HepG2 (cell line): ENCODE measurements around the gene GLYATL1B. TPM values are rescaled to one million over a fixed set of nuclear protein-coding genes. Genes with fewer than 3 reads are reported as not detected.

Experiments
- BRD4 ChIP-seq: sonication (generic); formaldehyde crosslinking; IDR thresholded peaks from 2 replicates; pipeline ENCODE4 v1.4.0; 2020; ENCODE audit warnings: missing genetic modification reagents
- CENPX ChIP-seq: sonication (generic); formaldehyde crosslinking; IDR thresholded peaks from 2 replicates; pipeline ENCODE4 v1.9.0; 2021; ENCODE audit warnings: mild to moderate bottlenecking, missing genetic modification reagents, moderate library complexity
- CREBL2 ChIP-seq: sonication (generic); formaldehyde crosslinking; IDR thresholded peaks from 2 replicates; pipeline ENCODE4 v1.8.1; 2023; ENCODE audit warnings: missing genetic modification reagents, mild to moderate bottlenecking, borderline replicate concordance
- HDAC2 ChIP-seq: sonication (generic); formaldehyde crosslinking; IDR thresholded peaks from 2 replicates; pipeline ENCODE4 v1.4.0; 2020; ENCODE audit warnings: missing genetic modification reagents
- KLF11 ChIP-seq: IDR thresholded peaks from 2 replicates; pipeline ENCODE4 v1.6.1; 2016; ENCODE audit warnings: missing compliant biosample characterization
- MLLT10 ChIP-seq: sonication (generic); formaldehyde crosslinking; IDR thresholded peaks from 2 replicates; pipeline ENCODE4 v1.4.0; 2020; ENCODE audit warnings: missing genetic modification reagents
- MTF1 ChIP-seq: sonication (generic); formaldehyde crosslinking; IDR thresholded peaks from 2 replicates; pipeline ENCODE4 v1.5.0; 2020; ENCODE audit warnings: missing genetic modification reagents
- NR2F6 ChIP-seq, 2 experiments: IDR thresholded peaks; 2 replicates each; pipeline ENCODE4 v1.6.1; 2016; ENCODE audit warnings: antibody characterized with exemption in 1 of 2, mild to moderate bottlenecking in 1 of 2
- ONECUT2 ChIP-seq: sonication (generic); formaldehyde crosslinking; IDR thresholded peaks from 2 replicates; pipeline ENCODE4 v1.4.0; 2020; ENCODE audit warnings: missing genetic modification reagents
- RCOR2 ChIP-seq: IDR thresholded peaks from 2 replicates; pipeline ENCODE4 v1.6.1; 2016; ENCODE audit warnings: missing biosample characterization, missing genetic modification reagents
- SAFB2 ChIP-seq: sonication (generic); formaldehyde crosslinking; IDR thresholded peaks from 2 replicates; pipeline ENCODE4 v1.5.1; 2020; ENCODE audit warnings: missing genetic modification reagents, low read depth, mild to moderate bottlenecking, borderline replicate concordance
- SALL1 ChIP-seq: sonication (generic); formaldehyde crosslinking; IDR thresholded peaks from 2 replicates; pipeline ENCODE4 v1.8.0; 2022; ENCODE audit warnings: mild to moderate bottlenecking, missing genetic modification reagents
- SMAD9 ChIP-seq: sonication (generic); formaldehyde crosslinking; IDR thresholded peaks from 2 replicates; pipeline ENCODE4 v1.5.1; 2020; ENCODE audit warnings: mild to moderate bottlenecking, missing genetic modification reagents
- TSC22D2 ChIP-seq: sonication (generic); formaldehyde crosslinking; IDR thresholded peaks from 2 replicates; pipeline ENCODE4 v1.5.1; 2020; ENCODE audit warnings: missing genetic modification reagents, mild to moderate bottlenecking, borderline replicate concordance
- YEATS2 ChIP-seq: sonication (generic); formaldehyde crosslinking; IDR thresholded peaks from 2 replicates; pipeline ENCODE4 v1.4.0; 2020; ENCODE audit warnings: missing genetic modification reagents, borderline replicate concordance
- ZNF256 ChIP-seq: sonication (generic); formaldehyde crosslinking; conservative IDR thresholded peaks from 2 replicates; pipeline ENCODE4 v1.4.0; 2020; ENCODE audit warnings: missing genetic modification reagents
- ZNF282 ChIP-seq: fragments of 450-650 bp; IDR thresholded peaks from 2 replicates; pipeline ENCODE4 v1.6.1; 2018; ENCODE audit not compliant: partially characterized antibody
- ZNF318 ChIP-seq: sonication (generic); formaldehyde crosslinking; IDR thresholded peaks from 2 replicates; pipeline ENCODE4 v1.4.0; 2020; ENCODE audit warnings: mild to moderate bottlenecking, missing genetic modification reagents
- ZNF704 ChIP-seq: sonication (generic); formaldehyde crosslinking; IDR thresholded peaks from 2 replicates; pipeline ENCODE4 v1.8.1; 2023; ENCODE audit warnings: mild to moderate bottlenecking, inconsistent platforms, moderate library complexity, missing genetic modification reagents, borderline replicate concordance
- ZNF891 ChIP-seq: sonication (generic); formaldehyde crosslinking; IDR thresholded peaks from 2 replicates; pipeline ENCODE4 v1.5.0; 2020; ENCODE audit warnings: mild to moderate bottlenecking, missing genetic modification reagents
- polyA plus RNA-seq, 8 experiments: library from polyadenylated mRNA; depleted of rRNA in 3 of 8; stranded (reverse) in 7 of 8; unstranded in 1 of 8; fragments of >200 nt; fragmentation: Illumina TruSeq in 4 of 8; extraction: Trizol in 4 of 8; gene quantifications; 2 replicates each; pipeline versions ENCODE4 v1.2.1 to v1.2.3, GENCODE V29; 2011 to 2016; ENCODE audit warnings: low read depth in 4 of 8, missing spikeins in 1 of 8, mixed read lengths in 1 of 8; ENCODE audit not compliant: insufficient read depth in 1 of 8
- total RNA-seq, 5 experiments: library from RNA; depleted of rRNA; stranded (reverse); fragments of >200 nt; fragmentation: Illumina TruSeq; extraction: Trizol; gene quantifications; 2 replicates each; pipeline ENCODE4 v1.2.3, GENCODE V29; 2016; ENCODE audit warnings: low read depth in 1 of 5

GLYATL1B gene
- total and polyA plus RNA-seq, 2 of the 13 experiments (the other 11 are each of a cell fraction or from before 2014, with no cell fraction given), result not detected

GRCh38 chr11:59135648-59136461, 49.7 kb downstream of the GLYATL1B start (continued):
- TF ChIP-seq BRD4 (CRISPR knock-in tag), result no peak
- no peak for TF ChIP-seq MTF1 (CRISPR knock-in tag)
- TF ChIP-seq ZNF704 (CRISPR knock-in tag), result no peak
- no peak for TF ChIP-seq SMAD9 (CRISPR knock-in tag)
- TF ChIP-seq TSC22D2 (CRISPR knock-in tag), result peak; percentile 57; the same call in 1 of the 2 replicates
- peak; percentile 42; the same call in 1 of the 2 replicates for TF ChIP-seq ZNF891 (CRISPR knock-in tag)
- TF ChIP-seq CENPX (CRISPR knock-in tag), result no peak
- TF ChIP-seq SAFB2, result no peak
- no peak for TF ChIP-seq MLLT10 (CRISPR knock-in tag)
- 0 out of 2 replicates have a peak, but pooled peaks have one; percentile 38 for TF ChIP-seq YEATS2
- peak; percentile 26; the same call in 1 of the 2 replicates for TF ChIP-seq HDAC2 (CRISPR knock-in tag)
- no peak for TF ChIP-seq CREBL2 (CRISPR knock-in tag)
- TF ChIP-seq ZNF256 (CRISPR knock-in tag), result no peak
- no peak for TF ChIP-seq ZNF318 (CRISPR knock-in tag)
- TF ChIP-seq SALL1 (CRISPR knock-in tag), result peak; percentile 44; the same call in 1 of the 2 replicates
- TF ChIP-seq ZNF282, result no peak
- TF ChIP-seq NR2F6 (IDR thresholded peaks at IDR 0.05), result no peak
- TF ChIP-seq NR2F6 (CRISPR knock-in tag; IDR thresholded peaks at IDR 0.05), result no peak
- 0 out of 2 replicates have a peak, but pooled peaks have one; percentile 22 for TF ChIP-seq RCOR2 (CRISPR knock-in tag)
- 0 out of 2 replicates have a peak, but pooled peaks have one; percentile 52 for TF ChIP-seq KLF11 (CRISPR knock-in tag)
- TF ChIP-seq ONECUT2, result no peak
